ENCODE measurements around the gene KRTAP26-1.

KRTAP26-1 gene

GRCh38 chr21:30271156-30271555 is 49.0 kb downstream of the KRTAP26-1 start:
- no peak for DNase-seq (ENCODE audit: low read depth in 2 of 2)

DNA sequence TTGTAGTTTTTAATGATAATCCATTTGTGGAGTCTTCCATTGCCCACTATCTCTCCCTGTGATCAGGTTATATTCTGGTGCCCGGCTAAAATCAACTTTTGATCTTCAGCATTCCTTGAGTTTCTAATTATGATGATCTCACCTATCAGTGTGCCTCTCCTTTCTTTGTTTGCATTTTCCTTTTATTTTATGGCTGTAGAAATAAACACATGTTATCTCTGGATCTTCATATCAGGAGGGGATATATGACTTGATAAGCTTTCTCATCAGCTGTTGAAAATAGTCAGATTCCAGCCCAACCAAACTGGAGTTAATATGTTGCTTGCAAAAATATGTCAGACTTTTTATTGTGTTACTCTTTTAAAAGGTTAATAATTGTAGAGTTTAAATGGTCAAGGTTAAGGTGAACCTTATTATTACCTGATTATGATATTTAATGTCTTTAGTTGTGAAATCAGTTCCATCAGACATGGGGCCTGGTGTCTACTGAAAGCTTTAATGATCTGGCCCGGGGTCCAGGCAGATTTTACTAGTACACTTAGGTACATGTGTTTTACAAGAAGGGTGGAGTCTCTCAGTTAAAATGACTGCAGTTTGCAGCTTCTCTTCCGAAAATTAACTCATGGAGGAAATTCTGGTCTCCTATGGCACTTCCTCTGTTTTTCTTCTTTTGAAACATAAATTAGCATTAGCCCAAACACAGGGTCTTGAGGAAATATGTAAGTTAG is 50.1 kb downstream of the KRTAP26-1 start:
- no peak for DNase-seq (ENCODE audit: low read depth in 2 of 2)
